H1 (cell line): ENCODE measurements around the gene TEX36. TPM values are rescaled to one million over a fixed set of nuclear protein-coding genes. Genes with fewer than 3 reads are reported as not detected.

Experiments
- CTCF ChIA-PET: fragments of 300-600 bp; sonication (Branson Sonifier 250); formaldehyde crosslinking; loops from one replicate; lab custom pipeline; 2021; ENCODE audit not compliant: partially characterized antibody; lab: Charles Lee
- POLR2A ChIA-PET: fragments of 300-600 bp; sonication (Branson Sonifier 250); formaldehyde crosslinking; loops from one replicate; lab custom pipeline; 2021; ENCODE audit warnings: inconsistent platforms; ENCODE audit not compliant: partially characterized antibody; lab: Charles Lee
- DNase-seq, 2 experiments: peaks; one replicate each; pipeline versions ENCODE4 v3.0.0 to v3.0.0-alpha.2; 2010 to 2022; ENCODE audit warnings: low spot score in 2 of 2, low read depth in 1 of 2, mixed read lengths in 1 of 2
- FAIRE-seq: peaks from 2 replicates; lab custom pipeline; 2011; peaks lifted over from hg19 to GRCh38; lab: Jason Lieb, UNC
- H2AFZ ChIP-seq: 2 replicates; pipeline ENCODE4 v1.8.1; 2012; ENCODE audit warnings: low read length, inconsistent platforms
- H2AK5ac ChIP-seq: 2 replicates; pipeline ENCODE4 v1.6.1; 2013; ENCODE audit warnings: low read depth, low read length
- H2BK120ac ChIP-seq: replicated peaks from 2 replicates; pipeline ENCODE3; 2013; ENCODE audit warnings: low read depth, low read length, inconsistent platforms
- H2BK12ac ChIP-seq: 2 replicates; pipeline ENCODE4 v1.6.1; 2013; ENCODE audit warnings: low read depth, low read length
- H2BK15ac ChIP-seq: 2 replicates; pipeline ENCODE4 v1.6.1; 2013; ENCODE audit warnings: low read length
- H2BK20ac ChIP-seq: 2 replicates; pipeline ENCODE4 v1.6.1; 2013; ENCODE audit warnings: low read length
- H2BK5ac ChIP-seq: 2 replicates; pipeline ENCODE4 v1.6.1; 2013; ENCODE audit warnings: low read depth, low read length
- H3K14ac ChIP-seq: 2 replicates; pipeline ENCODE4 v1.6.1; 2013; ENCODE audit warnings: inconsistent platforms; ENCODE audit not compliant: insufficient read length
- H3K18ac ChIP-seq: 2 replicates; pipeline ENCODE4 v1.6.1; 2013; ENCODE audit warnings: low read length; ENCODE audit errors: extremely low read depth
- H3K23ac ChIP-seq: 2 replicates; pipeline ENCODE4 v1.6.1; 2013; ENCODE audit warnings: inconsistent platforms; ENCODE audit not compliant: insufficient read length
- H3K23me2 ChIP-seq: 2 replicates; pipeline ENCODE4 v1.6.1; 2013; ENCODE audit warnings: low read depth, low read length
- H3K27ac ChIP-seq: 2 replicates; pipeline ENCODE4 v1.6.1; 2011; ENCODE audit warnings: low read depth, low read length, inconsistent platforms
- H3K27me3 ChIP-seq, 4 experiments: replicated peaks in 1 of 4; 1 replicate in 1 of 4; 2 replicates in 3 of 4; pipeline versions ENCODE4 v1.6.1 to v1.8.1; 2011 to 2013; ENCODE audit warnings: low read length in 3 of 4, mild to moderate bottlenecking in 3 of 4, inconsistent platforms in 2 of 4, mixed read lengths in 2 of 4, moderate library complexity in 1 of 4; ENCODE audit not compliant: control insufficient read depth in 3 of 4, insufficient read depth in 3 of 4; ENCODE audit errors: extremely low read depth in 1 of 4
- H3K36me3 ChIP-seq, 4 experiments: 2 replicates each; pipeline versions ENCODE4 v1.6.1 to v1.8.1; 2011 to 2013; ENCODE audit warnings: mild to moderate bottlenecking in 4 of 4, low read length in 3 of 4, moderate library complexity in 2 of 4, control low read depth in 1 of 4, inconsistent platforms in 1 of 4; ENCODE audit not compliant: insufficient read depth in 4 of 4, control insufficient read depth in 2 of 4
- H3K4ac ChIP-seq: replicated peaks from 2 replicates; pipeline ENCODE3; 2013; ENCODE audit warnings: low read length, low read depth, mixed read lengths, inconsistent platforms; ENCODE audit not compliant: insufficient read length
- H3K4me1 ChIP-seq, 4 experiments: replicated peaks in 1 of 4; 1 replicate in 1 of 4; 2 replicates in 3 of 4; pipeline versions ENCODE4 v1.6.1 to v1.8.1; 2011 to 2013; ENCODE audit warnings: low read length in 3 of 4, inconsistent platforms in 2 of 4, mixed read lengths in 1 of 4; ENCODE audit not compliant: insufficient read depth in 4 of 4, control insufficient read depth in 3 of 4
- H3K4me2 ChIP-seq, 2 experiments: 2 replicates each; pipeline versions ENCODE4 v1.6.1 to v1.8.1; 2011 to 2013; ENCODE audit warnings: low read depth in 2 of 2, low read length in 2 of 2, control low read depth in 1 of 2, inconsistent platforms in 1 of 2, mild to moderate bottlenecking in 1 of 2; ENCODE audit not compliant: insufficient read depth in 1 of 2
- H3K4me3 ChIP-seq, 4 experiments: fragments of 200-600, 300-600 bp in 1 of 4; sonication (generic), shearing (Covaris generic), sonication (Bioruptor Twin) in 1 of 4; 2 replicates each; pipeline versions ENCODE4 v1.5.1 to v1.8.1; 2011 to 2016; ENCODE audit warnings: low read length in 4 of 4, low read depth in 3 of 4, control low read depth in 2 of 4, inconsistent platforms in 2 of 4, mild to moderate bottlenecking in 2 of 4, mixed read lengths in 1 of 4, moderate library complexity in 1 of 4; ENCODE audit not compliant: insufficient read depth in 2 of 4; ENCODE audit errors: extremely low read depth in 1 of 4
- H3K56ac ChIP-seq: replicated peaks from 2 replicates; pipeline ENCODE3; 2013; ENCODE audit warnings: low read depth, mild to moderate bottlenecking, mixed read lengths, low read length, inconsistent platforms; ENCODE audit not compliant: insufficient read length
- H3K79me1 ChIP-seq: 2 replicates; pipeline ENCODE4 v1.6.1; 2013; ENCODE audit warnings: low read depth, low read length, control low read depth
- H3K79me2 ChIP-seq, 2 experiments: 2 replicates each; pipeline versions ENCODE4 v1.6.1 to v1.8.1; 2012 to 2013; ENCODE audit warnings: low read length in 2 of 2, mild to moderate bottlenecking in 2 of 2, inconsistent platforms in 1 of 2; ENCODE audit not compliant: insufficient read depth in 2 of 2, control insufficient read depth in 1 of 2
- H3K9ac ChIP-seq, 4 experiments: replicated peaks in 1 of 4; 1 replicate in 1 of 4; 2 replicates in 3 of 4; pipeline versions ENCODE4 v1.6.1 to v1.8.1; 2011 to 2013; ENCODE audit warnings: low read depth in 3 of 4, low read length in 3 of 4, control low read depth in 2 of 4, mild to moderate bottlenecking in 2 of 4, moderate library complexity in 2 of 4, inconsistent platforms in 1 of 4; ENCODE audit errors: extremely low read depth in 1 of 4
- H3K9me3 ChIP-seq, 2 experiments: 2 replicates each; pipeline versions ENCODE4 v1.6.1 to v1.8.1; 2012 to 2013; ENCODE audit warnings: mild to moderate bottlenecking in 2 of 2, moderate library complexity in 2 of 2, control low read depth in 1 of 2, inconsistent platforms in 1 of 2, low read depth in 1 of 2, low read length in 1 of 2, mixed read lengths in 1 of 2; ENCODE audit not compliant: insufficient read depth in 2 of 2
- H4K20me1 ChIP-seq, 2 experiments: replicated peaks in 1 of 2; 2 replicates each; pipeline versions ENCODE3 to v1.8.1; 2011 to 2013; ENCODE audit warnings: inconsistent platforms in 2 of 2, low read length in 2 of 2, mild to moderate bottlenecking in 1 of 2; ENCODE audit not compliant: insufficient read depth in 2 of 2, control insufficient read depth in 1 of 2
- H4K5ac ChIP-seq: 2 replicates; pipeline ENCODE4 v1.6.1; 2013; ENCODE audit warnings: low read length, low read depth, mixed read lengths, inconsistent platforms; ENCODE audit not compliant: insufficient read length
- H4K8ac ChIP-seq: 2 replicates; pipeline ENCODE4 v1.8.0; 2013; ENCODE audit warnings: mild to moderate bottlenecking, moderate library complexity, low read length, inconsistent platforms; ENCODE audit not compliant: insufficient read depth; ENCODE audit errors: extremely low read depth
- H4K91ac ChIP-seq: replicated peaks from 2 replicates; pipeline ENCODE3; 2013; ENCODE audit warnings: low read length, mixed read lengths, inconsistent platforms; ENCODE audit not compliant: insufficient read length
- EP300 ChIP-seq, 2 experiments: IDR thresholded peaks; 1 replicate in 1 of 2; 2 replicates in 1 of 2; pipeline ENCODE4 v1.6.1; 2011 to 2012; ENCODE audit warnings: low read depth in 2 of 2, low read length in 2 of 2, mild to moderate bottlenecking in 2 of 2, borderline replicate concordance in 1 of 2, inconsistent platforms in 1 of 2, moderate library complexity in 1 of 2
- RAD21 ChIP-seq, 2 experiments: IDR thresholded peaks in 1 of 2; conservative IDR thresholded peaks in 1 of 2; 2 replicates each; pipeline ENCODE4 v1.6.1; 2011; ENCODE audit warnings: low read depth in 2 of 2, low read length in 2 of 2, improper control_type of control experiment in 1 of 2, inconsistent platforms in 1 of 2, mild to moderate bottlenecking in 1 of 2, moderate library complexity in 1 of 2
- WGBS, 2 experiments: shearing (Covaris generic) in 1 of 2; methylation state at CpG; one replicate each; pipeline versions ENCODE4 v1.1.6 to v1.1.7; 2013 to 2015; ENCODE audit warnings: low lambda C conversion rate in 2 of 2, mixed read lengths in 2 of 2, inconsistent platforms in 1 of 2, low coverage in 1 of 2, missing lambda C conversion rate in 1 of 2; ENCODE audit not compliant: insufficient replicate concordance in 2 of 2, insufficient coverage in 1 of 2, insufficient read length in 1 of 2; ENCODE audit errors: extremely low coverage in 1 of 2, missing lambda C conversion rate in 1 of 2; 5-methylcytosine and 5-hydroxymethylcytosine counted together
- polyA plus RNA-seq, 7 experiments: library from polyadenylated mRNA; depleted of rRNA in 3 of 7; stranded (reverse) in 5 of 7; unstranded in 2 of 7; fragments of >200 nt in 5 of 7; fragments of 200-250 nt in 2 of 7; gene quantifications; 1 replicate in 5 of 7; 2 replicates in 1 of 7; 4 replicates in 1 of 7; pipeline versions ENCODE4 v1.2.1 to v1.2.3, GENCODE V29; 2011 to 2013; ENCODE audit warnings: missing spikeins in 2 of 7, mixed read lengths in 2 of 7
- total RNA-seq: library from RNA; stranded (reverse); fragmentation: NEBNext Ultra II Directional; extraction: Animal tissue kit (Norgen Biotek cat#: 25700); gene quantifications from 2 replicates; pipeline ENCODE4 v1.2.1, GENCODE V29; 2021

Gene TEX36
- total and polyA plus RNA-seq, 2 of the 8 experiments (the other 6 are each of a cell fraction or from before 2014, with no cell fraction given) = not detected

- Histone ChIP-seq H3K4ac (no peak overlapping the region), H3K23me2 (no peaks in the 10 kb centered on the region), H3K14ac (no peak overlapping the region), H3K18ac (no peak overlapping the region), H3K4me3 (no peak overlapping the region), H3K4me2 (no peak overlapping the region), H3K23ac (no peak overlapping the region), H3K4me1 (no peaks in the 10 kb centered on the region; a peak in 1 of 7 replicates), H2BK20ac (no peak overlapping the region), H2BK12ac (no peak overlapping the region), H4K91ac (no peak overlapping the region), H4K8ac (no peak overlapping the region), H3K27ac (no peak overlapping the region), H3K9ac (no peak overlapping the region), H4K20me1 (no peaks in the 10 kb centered on the region), H2BK5ac (no peak overlapping the region), H2BK120ac (no peak overlapping the region), H2AK5ac (no peak overlapping the region), H2AFZ (no peak overlapping the region), H2BK15ac (no peak overlapping the region), H3K79me2 (no peaks in the 10 kb centered on the region), H4K5ac (no peak overlapping the region), H3K9me3 (no peaks in the 10 kb centered on the region), H3K27me3 (no peaks in the 10 kb centered on the region), H3K79me1 (no peaks in the 10 kb centered on the region), H3K56ac (no peak overlapping the region), H3K36me3 (no peaks in the 10 kb centered on the region)
- 91% methylated on average over 5 of the region's 5 CpGs; no CpG with 5 or more reads in 1 of the 2 experiments for WGBS, 2 experiments
- TF ChIP-seq EP300 (IDR thresholded peaks at IDR 0.05; ENCODE audit: borderline replicate concordance in 1 of 2, low read depth in 2 of 2, low read length in 2 of 2) = no peak
- peak in 1 of 2 experiments; percentile 18; a peak in 1 of 4 replicates for TF ChIP-seq RAD21 (IDR thresholded peaks at IDR 0.05 in 1 of 2, conservative IDR thresholded peaks at IDR 0.05 in 1 of 2; ENCODE audit: low read depth in 2 of 2, low read length in 2 of 2)
- FAIRE-seq (no peak), DNase-seq (no peak)
- ChIA-PET POLR2A (no interaction called here), CTCF (interaction anchor here (1.1 kb wide), 1 partner anchor 110 kb away, joined by 3 read pairs; no protein-coding TSS in a partner anchor)
These were observed 51.2 kb downstream of the TEX36 start for GRCh38 chr10:125631806-125632205.
